Loucy (cell line): Measurements from ENCODE around the gene SYTL1.

Source experiments
- CTCF ChIP-seq: fragments of 200-600 bp; sonication (generic); conservative IDR thresholded peaks from 2 replicates; pipeline ENCODE4 v1.5.1; 2014; ENCODE audit warnings: mild to moderate bottlenecking, antibody characterized with exemption, low read length
- EZH2phosphoT487 ChIP-seq: fragments of 200-600 bp; IDR thresholded peaks from 2 replicates; pipeline ENCODE4 v1.6.1; 2018; ENCODE audit warnings: antibody characterized with exemption, mild to moderate bottlenecking, moderate library complexity, borderline replicate concordance

- TF ChIP-seq CTCF (no peak), EZH2phosphoT487 (no peak)
Measured at GRCh38 chr1:27316860-27317259, 25.0 kb upstream of the SYTL1 start.
